UCSD-AML1 (cell line): ENCODE measurements around the gene C11orf91.
"Not testable (repeated sequence)": the region's sequence is repeated elsewhere in the genome, so short reads cannot be mapped to it uniquely, and the experiment has no call there.

ENCODE experiments used
- DNase-seq: peaks from one replicate; lab custom pipeline; 2025; ENCODE audit not compliant: unreplicated experiment; lab: John Stamatoyannopoulos, UW

The C11orf91 gene

GRCh38 chr11:33721984-33722383 lies 21.4 kb upstream of the C11orf91 start:
- no peak for DNase-seq

- DNase-seq = no peak
Observed at GRCh38 chr11:33721426-33721825, 20.8 kb upstream of the C11orf91 start.

- DNase-seq = no peak
Observed at GRCh38 chr11:33719587-33719986, 19.0 kb upstream of the C11orf91 start.

GRCh38 chr11:33718440-33718839 lies 17.8 kb upstream of the C11orf91 start:
- DNase-seq = no peak

GRCh38 chr11:33716243-33716642 lies 15.6 kb upstream of the C11orf91 start:
- DNase-seq = no peak

- DNase-seq = no peak
Observed at GRCh38 chr11:33713856-33714398, 13.3 kb upstream of the C11orf91 start.

- DNase-seq = no peak
Observed at GRCh38 chr11:33713151-33713855, 12.7 kb upstream of the C11orf91 start.

GRCh38 chr11:33712436-33712835 lies 11.8 kb upstream of the C11orf91 start:
- DNase-seq = no peak

- no peak for DNase-seq
Observed at GRCh38 chr11:33709466-33709865, 8.8 kb upstream of the C11orf91 start.

GRCh38 chr11:33708985-33709384 lies 8.4 kb upstream of the C11orf91 start:
- no peak for DNase-seq

GRCh38 chr11:33707831-33708230 lies 7.2 kb upstream of the C11orf91 start:
- not testable (repeated sequence) for DNase-seq

- no peak for DNase-seq
Observed at GRCh38 chr11:33706966-33707365, 6.3 kb upstream of the C11orf91 start.

GRCh38 chr11:33706546-33706945 lies 5.9 kb upstream of the C11orf91 start:
- DNase-seq = no peak

GRCh38 chr11:33704240-33705002 lies 3.8 kb upstream of the C11orf91 start:
- DNase-seq = no peak

GRCh38 chr11:33703788-33704187 lies 3.2 kb upstream of the C11orf91 start:
- no peak for DNase-seq

GRCh38 chr11:33703234-33703633 lies 2.6 kb upstream of the C11orf91 start:
- no peak for DNase-seq

- DNase-seq = no peak
Observed at GRCh38 chr11:33701302-33702230, 940 bp upstream of the C11orf91 start.

GRCh38 chr11:33700063-33700501 lies 544 bp downstream of the C11orf91 start:
- DNase-seq = no peak

- DNase-seq = no peak
Observed at GRCh38 chr11:33699515-33700062, 1.0 kb downstream of the C11orf91 start.

GRCh38 chr11:33698921-33699320 lies 1.7 kb downstream of the C11orf91 start:
- no peak for DNase-seq

GRCh38 chr11:33697997-33698396 lies 2.6 kb downstream of the C11orf91 start:
- DNase-seq = no peak
